GM18508 (cell line): Measurements from ENCODE around the gene DOCK2.
"Not testable (repeated sequence)": the region's sequence is repeated elsewhere in the genome, so short reads cannot be mapped to it uniquely, and the experiment has no call there.

Source experiments
- ATAC-seq: cut with Tn5 transposase; IDR thresholded peaks from one replicate; pipeline ENCODE4 v1.9.1; 2021; ENCODE audit warnings: moderate number of reproducible peaks; ENCODE audit not compliant: insufficient read depth, unreplicated experiment

The DOCK2 gene

DNA sequence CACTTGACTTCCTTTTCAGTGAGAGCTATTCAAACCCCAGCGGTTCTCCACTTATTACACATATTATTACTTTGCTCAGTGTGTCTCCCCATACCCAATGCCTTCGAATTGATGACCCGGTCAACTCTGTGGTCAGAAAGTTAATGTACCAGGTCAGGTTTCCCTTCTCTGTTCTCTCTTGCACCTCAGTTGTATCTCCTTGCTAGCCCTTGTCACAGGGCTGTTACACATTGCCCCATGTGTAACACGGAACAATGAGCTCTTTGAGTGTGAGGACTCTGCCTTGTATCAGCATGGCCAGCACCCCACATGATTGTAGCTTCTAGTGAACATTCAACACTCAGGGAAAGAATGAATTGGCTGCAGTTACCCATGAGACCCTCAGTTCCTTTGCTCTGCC lies 73.6 kb downstream of the DOCK2 start:
- no peak for ATAC-seq

DNA sequence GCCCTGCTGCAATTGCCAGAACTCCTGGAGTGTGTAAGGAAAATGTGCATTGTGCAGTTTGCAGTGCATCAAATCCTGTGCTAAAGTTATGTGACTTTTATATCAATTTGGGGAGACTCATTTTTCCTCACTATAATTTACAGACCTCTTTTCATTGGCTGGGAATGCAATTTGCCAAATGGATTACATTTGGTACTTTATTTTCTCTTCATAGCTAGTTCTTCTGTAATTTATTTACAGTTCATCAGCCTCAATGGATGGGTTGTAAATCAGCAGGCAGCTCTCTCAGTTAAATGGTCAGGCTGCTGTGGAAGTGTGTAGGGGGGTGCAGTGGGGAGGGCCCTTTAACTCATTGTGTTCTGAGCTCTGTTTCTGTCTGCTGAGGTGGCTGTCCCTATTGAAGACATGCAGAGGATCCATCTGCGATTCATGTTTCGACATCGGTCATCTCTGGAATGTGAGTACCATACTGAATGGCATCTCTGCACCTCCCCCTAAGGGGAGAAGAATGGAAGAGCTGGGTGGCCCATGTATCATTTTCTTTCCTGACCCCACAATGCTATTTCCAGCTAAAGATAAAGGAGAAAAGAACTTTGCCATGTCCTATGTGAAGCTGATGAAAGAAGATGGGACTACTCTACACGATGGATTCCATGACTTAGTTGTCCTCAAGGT lies 74.6 kb downstream of the DOCK2 start:
- ATAC-seq, result no peak

DNA sequence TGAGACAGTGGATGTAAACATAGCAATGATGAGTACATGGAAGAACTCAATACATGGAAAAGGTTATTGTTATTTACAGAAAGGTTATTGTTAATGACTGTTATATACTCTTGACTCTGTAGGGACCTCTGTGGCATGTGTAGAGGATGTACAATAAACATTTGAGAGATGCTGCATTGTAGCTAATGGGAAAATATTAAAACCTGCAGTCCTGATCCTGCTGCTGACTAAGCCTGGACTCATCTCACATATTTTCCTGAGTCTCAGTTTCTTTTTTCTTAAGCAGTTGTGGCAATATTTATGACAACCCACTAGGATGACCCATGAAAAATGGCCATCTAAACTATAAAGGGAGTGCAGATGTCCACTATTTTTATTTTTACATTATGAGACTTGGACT lies 75.4 kb downstream of the DOCK2 start:
- ATAC-seq, result no peak

DNA sequence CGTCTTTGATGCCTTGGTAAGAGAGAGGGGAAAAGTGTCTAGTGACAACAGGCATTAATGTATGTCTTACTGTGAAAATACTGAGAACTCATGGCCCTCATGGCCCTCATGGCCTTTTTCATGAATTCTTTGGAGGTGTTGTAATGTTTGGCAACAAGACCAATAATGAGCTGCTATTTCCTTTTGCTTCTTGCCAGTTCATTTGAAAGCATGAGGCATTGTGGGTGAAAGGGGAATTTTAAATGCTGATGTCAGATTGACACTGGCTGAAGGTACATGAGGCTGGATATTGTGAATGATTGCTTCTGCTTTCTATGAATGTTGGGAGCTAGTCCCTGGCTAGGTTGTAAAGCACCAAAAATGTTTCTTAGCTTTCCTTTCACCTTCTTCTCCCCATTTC lies 79.2 kb downstream of the DOCK2 start:
- no peak for ATAC-seq

DNA sequence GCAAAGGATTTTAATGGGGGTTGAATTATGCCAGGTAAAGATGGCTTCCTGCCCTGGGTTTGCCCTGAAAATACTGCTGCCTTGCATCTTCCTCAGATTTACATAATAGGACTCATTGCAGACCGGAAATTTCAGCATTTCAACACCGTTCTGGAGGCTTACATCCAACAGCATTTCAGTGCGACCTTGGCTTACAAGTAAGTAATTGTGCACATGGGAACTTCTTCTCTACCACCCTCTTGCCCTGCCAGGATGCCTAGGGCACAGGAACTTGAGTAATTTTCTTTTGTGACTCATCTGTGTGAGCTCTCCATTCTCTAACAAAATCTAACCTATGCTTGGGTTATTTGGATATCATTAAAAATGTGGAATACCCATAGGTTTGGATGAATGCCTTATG lies 80.2 kb downstream of the DOCK2 start:
- ATAC-seq, result no peak

DNA sequence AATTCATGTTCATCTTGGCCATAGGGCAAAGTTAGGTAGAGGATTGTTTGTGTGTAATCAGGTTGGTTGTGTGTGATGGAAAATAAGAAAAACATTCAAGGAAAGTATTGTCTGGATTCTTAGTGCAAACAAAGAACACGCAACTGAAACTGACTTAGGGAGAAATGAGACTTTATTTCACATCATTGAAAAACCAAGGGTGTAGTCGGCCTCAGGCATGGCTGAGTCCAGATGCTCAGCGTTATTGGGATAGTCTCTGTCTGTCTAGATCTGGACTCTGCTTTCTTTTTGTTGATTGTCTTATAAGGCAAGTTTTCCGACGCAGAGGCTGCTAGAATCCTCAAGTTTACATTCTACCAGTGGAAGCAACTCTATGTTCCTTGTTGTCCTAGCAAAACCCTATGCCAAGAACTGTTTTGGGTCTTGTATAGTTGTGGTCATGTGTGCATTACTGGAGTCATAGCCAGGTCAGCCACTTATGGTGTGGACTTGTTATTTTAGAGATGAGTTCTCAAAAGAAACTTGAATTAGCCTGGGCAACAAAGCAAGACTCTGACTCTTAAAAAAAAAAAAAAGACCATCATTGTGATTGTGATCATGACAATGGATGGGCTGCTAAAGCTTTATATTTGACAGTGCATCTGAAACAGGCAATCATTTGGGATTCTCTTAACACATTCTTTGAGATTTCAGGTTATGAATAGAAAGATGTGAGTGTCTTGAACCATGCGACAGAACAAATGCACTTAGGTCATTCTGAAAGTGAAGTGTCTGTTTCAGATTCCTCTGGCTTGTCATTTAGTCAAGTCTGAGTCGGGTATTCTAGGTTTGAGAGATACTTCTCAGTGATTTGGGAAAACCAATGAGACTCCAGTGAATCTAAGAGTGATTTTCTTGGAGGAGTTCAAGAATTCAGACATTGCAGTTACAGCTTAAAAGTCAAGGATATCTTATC lies 82.6 kb downstream of the DOCK2 start:
- peak; percentile 69 for ATAC-seq

DNA sequence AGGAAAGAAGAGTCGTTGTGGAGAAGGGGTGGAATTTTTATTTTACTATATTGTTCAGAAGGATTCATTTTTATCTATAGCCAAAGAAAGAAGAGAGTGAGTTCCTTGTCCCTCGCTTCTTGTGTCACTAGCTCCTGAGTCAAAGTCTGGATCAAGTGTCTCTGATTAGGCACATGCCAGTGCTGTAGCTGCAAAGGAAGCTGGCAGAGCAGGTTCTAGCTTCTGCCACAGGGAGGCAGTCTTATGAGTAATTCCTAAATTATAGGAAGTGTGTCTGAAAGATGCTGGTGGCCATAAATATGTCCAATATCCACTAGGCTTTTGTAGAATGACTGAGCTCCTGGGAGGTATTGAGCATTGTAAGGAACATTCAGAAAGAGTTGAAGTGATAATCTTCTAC lies 84.7 kb downstream of the DOCK2 start:
- no peak for ATAC-seq

DNA sequence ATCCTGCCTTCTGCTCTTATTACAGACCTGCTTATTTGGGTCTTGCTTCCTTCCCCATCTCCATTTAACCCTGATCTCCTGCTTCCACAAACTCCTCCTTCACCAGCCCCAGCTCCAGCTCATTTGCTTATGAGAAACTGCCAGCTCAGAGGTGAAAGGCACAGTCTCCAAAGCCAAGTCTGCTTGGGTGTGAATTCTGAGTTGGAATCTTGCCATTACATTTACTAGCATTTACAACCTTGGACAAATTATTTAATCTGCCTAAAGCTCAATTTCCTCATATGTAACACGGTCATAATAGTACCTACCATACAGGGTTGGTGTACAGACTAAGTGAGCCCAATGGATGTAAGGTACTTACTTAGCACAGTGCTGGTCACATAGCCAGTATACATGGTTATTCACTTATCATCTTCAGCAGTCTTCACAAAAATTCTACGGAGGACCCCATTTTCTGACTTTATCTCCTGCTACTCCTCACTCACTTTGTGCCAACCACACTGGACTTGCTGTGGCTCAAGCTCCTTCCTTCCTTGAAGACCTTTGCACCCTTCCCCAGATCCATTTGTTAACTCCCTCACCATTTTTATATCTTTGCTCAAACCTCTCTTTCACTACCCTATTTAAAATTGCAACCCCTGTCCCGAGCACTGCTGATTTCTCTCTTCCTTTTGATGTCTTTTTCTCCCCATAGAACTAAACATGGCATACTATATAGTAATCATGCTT lies 86.2 kb downstream of the DOCK2 start:
- no peak for ATAC-seq

DNA sequence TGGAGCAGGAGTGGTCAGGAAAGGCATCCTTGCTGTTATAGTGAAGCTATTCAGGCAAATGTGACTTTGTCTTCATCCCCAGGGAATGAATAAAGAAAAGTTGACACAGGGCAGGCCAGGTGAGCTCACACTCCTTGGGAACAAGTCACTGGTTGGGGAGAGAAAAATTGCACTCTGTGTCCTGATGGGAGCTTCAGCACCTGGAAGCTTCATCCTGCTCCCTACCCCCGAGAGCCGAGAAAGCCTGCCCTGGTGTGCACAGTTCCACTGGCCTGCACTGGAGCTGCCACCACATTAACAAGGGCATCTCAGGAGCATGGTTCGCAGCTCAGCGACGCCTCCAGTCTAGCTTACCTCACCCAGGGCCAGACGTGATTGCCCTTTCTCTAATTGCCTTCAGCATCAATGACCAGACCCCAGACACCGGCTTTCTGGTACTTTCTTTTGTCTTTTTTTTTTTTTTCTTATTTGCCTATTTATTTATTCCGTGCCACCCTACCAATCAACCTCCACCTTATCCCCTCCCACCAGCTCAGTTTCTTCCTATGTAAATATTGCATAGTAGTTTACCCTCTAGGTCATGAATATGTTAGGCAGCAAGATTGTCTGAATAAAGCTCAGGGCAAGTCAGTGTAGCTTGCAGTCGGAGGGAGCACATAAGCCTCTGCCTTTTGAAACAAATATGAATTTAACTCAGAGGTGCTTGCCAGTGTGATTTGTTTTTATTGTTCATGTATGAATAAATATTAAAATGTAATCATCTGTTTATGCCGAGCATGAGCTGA lies 87.4 kb downstream of the DOCK2 start:
- ATAC-seq, result no peak

DNA sequence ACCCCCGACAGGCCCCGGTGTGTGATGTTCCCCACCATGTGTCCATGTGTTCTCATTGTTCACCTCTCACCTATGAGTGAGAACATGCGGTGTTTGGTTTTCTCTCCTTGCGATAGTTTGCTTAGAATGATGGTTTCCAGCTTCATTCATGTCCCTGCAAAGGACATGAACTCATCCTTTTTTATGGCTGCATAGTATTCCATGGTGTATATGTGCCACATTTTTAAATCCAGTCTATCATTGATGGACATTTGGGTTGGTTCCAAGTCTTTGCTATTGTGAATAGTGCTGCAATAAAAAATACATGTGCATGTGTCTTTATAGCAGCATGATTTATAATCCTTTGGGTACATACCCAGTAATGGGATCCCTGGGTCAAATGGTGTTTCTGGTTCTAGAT lies 88.6 kb downstream of the DOCK2 start:
- not testable (repeated sequence) for ATAC-seq

DNA sequence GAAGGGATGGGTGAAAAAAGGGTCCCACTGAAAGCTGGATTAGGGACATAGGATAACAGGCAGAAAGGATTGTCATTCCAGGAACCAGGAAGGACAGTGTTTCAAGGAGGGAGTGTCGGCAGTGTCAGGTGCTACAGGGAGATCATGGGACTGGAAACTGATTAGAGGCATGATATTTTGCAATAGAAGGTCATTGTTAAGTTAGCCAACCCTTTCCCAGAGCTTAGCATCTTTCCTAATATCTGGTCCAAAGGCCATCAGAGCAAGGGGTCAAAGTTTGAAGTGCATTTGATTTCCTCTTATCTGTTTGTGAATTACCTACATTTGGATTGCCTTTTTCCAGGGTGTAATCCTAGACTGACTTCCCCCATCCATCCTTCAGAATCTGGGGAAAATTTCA lies 91.3 kb downstream of the DOCK2 start:
- no peak for ATAC-seq

DNA sequence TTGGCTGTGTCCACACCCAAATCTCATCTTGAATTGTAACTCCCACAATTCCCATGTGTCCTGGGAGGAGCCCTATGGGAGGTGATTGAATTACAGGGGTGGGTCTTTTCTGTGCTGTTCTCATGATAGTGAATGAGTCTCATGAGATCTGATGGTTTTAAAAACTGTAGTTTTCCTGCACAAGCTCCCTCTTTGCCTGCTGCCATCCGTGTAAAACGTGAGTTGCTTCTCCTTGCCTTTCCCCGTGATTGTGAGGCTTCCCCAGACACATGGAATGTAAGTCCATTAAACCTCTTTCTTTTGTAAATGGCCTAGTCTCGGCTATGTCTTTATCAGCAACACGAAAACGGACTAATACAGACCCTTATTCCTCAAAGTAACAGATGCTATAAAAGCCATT lies 94.1 kb downstream of the DOCK2 start:
- ATAC-seq, result no peak

DNA sequence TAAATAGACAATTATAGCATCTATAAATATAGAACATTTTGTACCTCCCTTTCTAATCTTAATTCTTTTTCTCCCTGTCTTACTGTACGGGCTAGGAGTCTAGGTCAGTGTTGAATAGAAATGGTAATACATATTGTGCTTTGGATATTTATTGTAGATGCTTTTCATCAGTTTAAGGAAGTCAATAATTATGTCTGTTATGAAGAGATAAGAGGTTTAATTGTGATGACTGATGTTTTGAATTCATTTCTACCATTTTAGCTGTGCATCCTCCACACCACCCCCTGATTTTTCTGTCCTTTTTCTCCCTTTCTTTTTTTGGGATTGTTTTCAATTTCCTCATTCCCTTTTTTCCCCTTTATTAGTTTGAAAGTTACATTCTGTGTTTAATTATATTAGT lies 95.8 kb downstream of the DOCK2 start:
- ATAC-seq, result no peak

DNA sequence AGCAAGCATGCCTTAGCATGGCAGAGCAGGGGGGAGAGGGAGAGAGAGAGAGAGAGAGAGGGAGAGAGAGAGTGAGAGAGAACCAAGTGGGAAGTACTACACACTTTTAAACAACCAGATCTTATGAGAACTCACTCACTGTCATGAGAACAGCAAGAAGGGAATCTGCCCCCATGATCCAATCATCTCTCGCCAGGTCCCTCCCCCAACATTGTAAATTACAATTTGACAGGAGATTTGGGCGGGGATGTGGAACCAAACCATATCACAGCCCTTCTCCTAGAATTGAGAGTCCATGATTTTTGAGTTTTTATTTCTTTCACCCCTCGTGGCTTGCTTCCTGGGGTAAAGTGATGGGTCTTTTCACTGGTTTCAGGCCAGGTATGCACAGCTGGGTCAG lies 98.8 kb downstream of the DOCK2 start:
- ATAC-seq, result no peak

DNA sequence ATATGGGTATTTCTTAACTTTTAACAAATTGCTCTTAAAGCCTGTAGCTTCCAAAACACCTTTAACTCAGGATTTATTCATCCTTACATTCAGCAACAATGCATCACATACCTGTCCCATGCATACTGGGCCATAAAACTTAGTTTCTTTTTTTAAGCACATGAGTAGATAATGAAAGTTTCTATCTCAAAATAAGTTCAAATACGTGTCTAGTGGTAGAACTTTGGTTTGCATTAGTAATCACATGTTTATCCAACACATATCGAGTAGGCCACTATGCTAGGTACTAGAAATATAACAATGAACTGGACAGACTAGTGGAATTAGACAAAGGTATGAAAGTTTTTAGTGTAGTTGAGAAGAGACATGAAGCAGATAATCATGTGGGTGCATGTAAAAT lies 99.6 kb downstream of the DOCK2 start:
- no peak for ATAC-seq

DNA sequence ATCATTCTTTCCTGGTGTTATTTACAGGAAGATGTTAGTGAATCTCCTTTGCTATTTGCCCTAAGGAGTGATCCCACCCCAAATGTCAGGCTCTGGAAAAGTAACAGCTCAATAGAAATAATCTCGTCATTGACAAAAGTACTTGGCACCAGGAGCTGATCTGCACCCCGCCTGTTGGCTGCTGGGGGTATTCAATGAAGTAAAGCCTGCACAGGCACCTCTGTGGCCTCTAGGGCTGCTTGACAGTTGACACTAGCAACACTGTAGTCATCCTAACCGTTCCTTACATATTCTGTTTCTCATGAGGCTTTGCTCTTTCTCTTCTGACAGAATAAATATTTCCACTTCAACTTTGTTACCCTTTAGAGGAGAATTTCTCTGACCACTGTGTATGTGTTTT lies 103.4 kb downstream of the DOCK2 start:
- no peak for ATAC-seq

DNA sequence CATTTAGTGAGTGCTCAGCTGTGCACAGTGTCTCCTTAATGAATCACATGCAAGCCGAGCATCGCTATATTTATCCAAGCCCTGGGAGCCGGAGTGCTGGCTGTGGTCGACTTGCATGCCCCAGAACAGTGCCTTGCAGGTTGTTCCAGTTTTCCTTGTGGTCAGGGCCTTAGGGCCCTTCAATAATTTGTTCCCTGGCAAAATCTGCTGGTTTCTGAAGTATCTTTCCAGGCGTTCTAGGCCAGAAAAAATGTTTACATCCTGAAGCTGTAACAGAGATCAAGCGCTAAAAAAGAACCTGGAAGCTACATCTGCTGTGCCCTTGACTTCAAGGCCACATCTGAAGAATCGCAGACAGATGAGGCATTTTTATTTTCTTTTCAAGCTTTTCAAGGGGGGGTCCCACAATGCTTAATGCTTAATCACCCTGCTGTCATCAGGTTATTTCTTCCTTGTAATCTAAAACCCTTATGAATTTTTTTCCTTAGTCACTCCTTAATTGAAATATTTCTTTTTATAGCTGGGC lies 105.8 kb downstream of the DOCK2 start:
- no peak for ATAC-seq

DNA sequence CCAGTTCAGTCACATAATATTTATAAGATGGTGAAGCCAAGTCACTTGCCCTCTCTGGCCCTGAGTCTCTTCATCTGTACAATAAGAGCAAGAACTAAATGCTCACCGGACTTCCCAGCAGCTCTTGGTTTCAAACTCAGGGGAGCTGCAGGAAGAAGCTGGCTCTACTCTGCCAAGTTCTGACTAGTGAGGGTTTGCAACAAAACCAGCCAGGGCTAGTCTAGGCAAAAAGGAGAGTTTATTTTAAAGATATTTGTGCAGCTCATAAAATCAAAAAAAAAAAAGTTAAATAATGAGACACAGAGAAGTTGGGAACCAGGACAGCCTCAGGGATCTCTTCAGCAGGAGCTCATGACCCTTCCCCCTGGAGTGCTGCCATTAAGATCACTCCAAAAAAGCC lies 107.3 kb downstream of the DOCK2 start:
- ATAC-seq, result no peak

DNA sequence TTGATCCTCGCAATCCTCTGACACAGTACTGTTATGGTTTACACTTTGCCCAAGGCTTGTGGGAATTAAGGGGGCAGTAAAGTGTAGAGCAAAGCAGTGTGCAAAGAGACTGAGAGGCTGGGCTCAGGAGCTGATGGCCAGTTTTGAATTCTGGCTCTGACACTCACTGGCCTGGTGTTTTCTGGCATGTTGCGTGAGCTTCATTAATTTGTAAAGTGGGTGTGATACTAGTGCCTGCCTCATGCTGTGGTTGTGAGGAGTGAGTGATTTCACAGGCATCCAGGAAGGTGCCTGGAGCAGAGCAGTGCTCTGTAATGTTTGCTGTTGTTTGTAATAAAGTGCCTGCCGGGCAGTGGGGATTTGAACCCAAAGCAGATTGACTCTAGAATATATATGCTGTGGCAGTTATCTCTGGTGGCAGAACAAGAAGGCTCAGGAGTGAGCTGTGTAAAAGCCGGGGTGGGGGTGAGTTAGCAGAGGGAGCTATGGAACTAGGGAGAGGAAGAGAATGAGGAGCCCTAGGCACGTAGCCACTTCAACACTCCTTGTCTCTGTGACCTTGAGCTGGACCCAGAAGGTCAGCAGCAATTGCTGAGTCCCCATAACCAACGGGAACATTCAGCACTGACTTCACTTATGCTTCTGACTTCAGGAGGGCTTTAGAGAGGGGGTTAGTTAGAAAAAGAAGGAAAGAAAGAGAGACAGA lies 108.5 kb downstream of the DOCK2 start:
- ATAC-seq, result no peak
